ENCODE data around the gene GHDC.
A peak's percentile ranks its signal among the peaks of the same experiment; 100 is the strongest.
"Not testable (repeated sequence)": the region's sequence is repeated elsewhere in the genome, so short reads cannot be mapped to it uniquely, and the experiment has no call there.

The GHDC gene

GRCh38 chr17:42202696-42203095, 8.4 kb upstream of the GHDC start:
- DNase-seq (ENCODE audit: low spot score), result no peak
- no peak for FAIRE-seq

- FAIRE-seq (no peak), DNase-seq (ENCODE audit: low spot score) (no peak)
These were observed 7.9 kb upstream of the GHDC start for GRCh38 chr17:42202159-42202558.

GRCh38 chr17:42201458-42201772, 7.1 kb upstream of the GHDC start:
- FAIRE-seq, result no peak
- no peak for DNase-seq (ENCODE audit: low spot score)

GRCh38 chr17:42200706-42201457, 6.6 kb upstream of the GHDC start:
- FAIRE-seq (no peak), DNase-seq (ENCODE audit: low spot score) (no peak)

- FAIRE-seq (no peak), DNase-seq (ENCODE audit: low spot score) (no peak)
These were observed 5.2 kb upstream of the GHDC start for GRCh38 chr17:42199416-42200011.

- FAIRE-seq, result no peak
- DNase-seq (ENCODE audit: low spot score), result no peak
These were observed 4.6 kb upstream of the GHDC start for GRCh38 chr17:42198897-42199296.

GRCh38 chr17:42197564-42198156, 3.4 kb upstream of the GHDC start:
- no peak for DNase-seq (ENCODE audit: low spot score)
- no peak for FAIRE-seq

GRCh38 chr17:42193216-42193968, 902 bp downstream of the GHDC start:
- FAIRE-seq, result no peak

GRCh38 chr17:42192189-42193126, 1.8 kb downstream of the GHDC start:
- no peak for FAIRE-seq
- DNase-seq (ENCODE audit: low spot score), result no peak

More at GRCh38 chr17:42193216-42193968, 902 bp downstream of the GHDC start:
- no peak for DNase-seq (ENCODE audit: low spot score)

GRCh38 chr17:42191275-42191608, 3.1 kb downstream of the GHDC start:
- DNase-seq (ENCODE audit: low spot score) (no peak), FAIRE-seq (no peak)

- peak; percentile 35 for FAIRE-seq
These were observed 3.6 kb downstream of the GHDC start for GRCh38 chr17:42190491-42191274.

GRCh38 chr17:42189651-42189965, 4.7 kb downstream of the GHDC start:
- no peak for DNase-seq (ENCODE audit: low spot score)
- no peak for FAIRE-seq

More at GRCh38 chr17:42190491-42191274, 3.6 kb downstream of the GHDC start:
- DNase-seq (ENCODE audit: low spot score), result no peak

GRCh38 chr17:42188749-42189650, 5.3 kb downstream of the GHDC start:
- FAIRE-seq (no peak), DNase-seq (ENCODE audit: low spot score) (no peak)

GRCh38 chr17:42187833-42188232, 6.5 kb downstream of the GHDC start:
- no peak for FAIRE-seq
- no peak for DNase-seq (ENCODE audit: low spot score)

- not testable (repeated sequence) for DNase-seq (ENCODE audit: low spot score); FAIRE-seq
These were observed 8.1 kb downstream of the GHDC start for GRCh38 chr17:42186191-42186590.

- DNase-seq (ENCODE audit: low spot score) (no peak), FAIRE-seq (no peak)
These were observed 8.7 kb downstream of the GHDC start for GRCh38 chr17:42185621-42185930.

GRCh38 chr17:42184713-42185620, 9.3 kb downstream of the GHDC start, which contains the start of gene HCRT:
TSS of gene HCRT (minus strand) at chr17:42185452. CDS start at chr17:42185365, 87 bp downstream.
- DNase-seq (ENCODE audit: low spot score) (no peak), FAIRE-seq (no peak)
